ENCODE data around the gene DYSF.
"Not testable (repeated sequence)": the region's sequence is repeated elsewhere in the genome, so short reads cannot be mapped to it uniquely, and the experiment has no call there.

DYSF gene

GRCh38 chr2:71477231-71477691 lies 23.9 kb downstream of the DYSF start:
- Histone ChIP-seq H3K4me1 (ENCODE audit: control insufficient read depth, insufficient read depth, low read length) (peaks cover 5% of the 10 kb centered on the region), H3K36me3 (ENCODE audit: control insufficient read depth, insufficient read depth, low read length) (no peaks in the 10 kb centered on the region), H3K27me3 (ENCODE audit: control insufficient read depth, insufficient read depth, low read length) (no peaks in the 10 kb centered on the region), H3K9ac (ENCODE audit: low read depth, low read length) (no peak overlapping the region), H3K4me3 (ENCODE audit: low read depth, low read length) (no peak overlapping the region), H3K9me3 (ENCODE audit: control insufficient read depth, insufficient read depth, low read length) (no peaks in the 10 kb centered on the region)

GRCh38 chr2:71478806-71479205 lies 25.4 kb downstream of the DYSF start:
- Histone ChIP-seq H3K9ac (ENCODE audit: low read depth, low read length) (no peak overlapping the region), H3K36me3 (ENCODE audit: control insufficient read depth, insufficient read depth, low read length) (no peaks in the 10 kb centered on the region), H3K9me3 (ENCODE audit: control insufficient read depth, insufficient read depth, low read length) (no peaks in the 10 kb centered on the region), H3K4me3 (ENCODE audit: low read depth, low read length) (no peak overlapping the region), H3K27me3 (ENCODE audit: control insufficient read depth, insufficient read depth, low read length) (no peaks in the 10 kb centered on the region), H3K4me1 (ENCODE audit: control insufficient read depth, insufficient read depth, low read length) (peaks cover 8% of the 10 kb centered on the region)

GRCh38 chr2:71479261-71479660 lies 25.9 kb downstream of the DYSF start:
- no peak overlapping the region for H3K9ac ChIP-seq (ENCODE audit: low read depth, low read length)
- no peaks in the 10 kb centered on the region for H3K36me3 ChIP-seq (ENCODE audit: control insufficient read depth, insufficient read depth, low read length)
- H3K27me3 ChIP-seq (ENCODE audit: control insufficient read depth, insufficient read depth, low read length): no peaks in the 10 kb centered on the region
- H3K4me3 ChIP-seq (ENCODE audit: low read depth, low read length): no peak overlapping the region
- H3K4me1 ChIP-seq (ENCODE audit: control insufficient read depth, insufficient read depth, low read length): peaks cover 8% of the 10 kb centered on the region
- no peaks in the 10 kb centered on the region for H3K9me3 ChIP-seq (ENCODE audit: control insufficient read depth, insufficient read depth, low read length)

- Histone ChIP-seq H3K36me3 (ENCODE audit: control insufficient read depth, insufficient read depth, low read length) (no peaks in the 10 kb centered on the region), H3K9ac (ENCODE audit: low read depth, low read length) (no peak overlapping the region), H3K4me3 (ENCODE audit: low read depth, low read length) (no peak overlapping the region), H3K27me3 (ENCODE audit: control insufficient read depth, insufficient read depth, low read length) (no peaks in the 10 kb centered on the region), H3K9me3 (ENCODE audit: control insufficient read depth, insufficient read depth, low read length) (no peaks in the 10 kb centered on the region), H3K4me1 (ENCODE audit: control insufficient read depth, insufficient read depth, low read length) (peaks cover 8% of the 10 kb centered on the region)
These were observed 27.8 kb downstream of the DYSF start for GRCh38 chr2:71481111-71481510.

- no peaks in the 10 kb centered on the region for H3K36me3 ChIP-seq (ENCODE audit: control insufficient read depth, insufficient read depth, low read length)
- no peak overlapping the region for H3K4me3 ChIP-seq (ENCODE audit: low read depth, low read length)
- H3K9ac ChIP-seq (ENCODE audit: low read depth, low read length): no peak overlapping the region
These were observed 28.7 kb downstream of the DYSF start for GRCh38 chr2:71482055-71482454.

DNA sequence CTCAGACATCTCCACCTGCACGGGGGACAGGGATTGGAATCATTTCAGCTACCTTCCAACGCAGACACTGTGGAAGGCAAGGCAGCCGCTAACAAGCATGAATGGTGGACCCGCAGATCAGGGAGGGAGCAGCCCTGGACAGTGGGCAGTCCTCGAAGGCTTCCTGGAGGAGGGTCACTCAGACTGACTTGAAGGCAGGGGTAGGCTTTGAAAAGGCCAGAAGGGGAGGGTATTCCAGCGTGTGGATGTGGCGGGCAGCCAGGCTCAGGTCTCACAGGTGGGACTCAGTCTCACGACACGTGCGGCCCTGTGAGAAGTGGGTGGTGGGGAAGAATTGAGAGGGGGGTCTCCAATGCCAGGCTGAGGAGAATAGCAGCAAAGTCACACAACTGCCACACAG lies 29.9 kb downstream of the DYSF start:
- Histone ChIP-seq H3K27me3 (ENCODE audit: control insufficient read depth, insufficient read depth, low read length) (no peaks in the 10 kb centered on the region), H3K9ac (ENCODE audit: low read depth, low read length) (no peak overlapping the region), H3K4me1 (ENCODE audit: control insufficient read depth, insufficient read depth, low read length) (peaks cover 5% of the 10 kb centered on the region), H3K9me3 (ENCODE audit: control insufficient read depth, insufficient read depth, low read length) (no peaks in the 10 kb centered on the region), H3K36me3 (ENCODE audit: control insufficient read depth, insufficient read depth, low read length) (no peaks in the 10 kb centered on the region), H3K4me3 (ENCODE audit: low read depth, low read length) (no peak overlapping the region)

More at GRCh38 chr2:71482055-71482454, 28.7 kb downstream of the DYSF start:
- H3K9me3 ChIP-seq (ENCODE audit: control insufficient read depth, insufficient read depth, low read length): no peaks in the 10 kb centered on the region
- no peaks in the 10 kb centered on the region for H3K27me3 ChIP-seq (ENCODE audit: control insufficient read depth, insufficient read depth, low read length)
- H3K4me1 ChIP-seq (ENCODE audit: control insufficient read depth, insufficient read depth, low read length): peaks cover 6% of the 10 kb centered on the region

- Histone ChIP-seq H3K9ac (ENCODE audit: low read depth, low read length) (no peak overlapping the region), H3K36me3 (ENCODE audit: control insufficient read depth, insufficient read depth, low read length) (no peaks in the 10 kb centered on the region), H3K9me3 (ENCODE audit: control insufficient read depth, insufficient read depth, low read length) (no peaks in the 10 kb centered on the region), H3K4me3 (ENCODE audit: low read depth, low read length) (no peak overlapping the region), H3K4me1 (ENCODE audit: control insufficient read depth, insufficient read depth, low read length) (peaks cover 5% of the 10 kb centered on the region), H3K27me3 (ENCODE audit: control insufficient read depth, insufficient read depth, low read length) (no peaks in the 10 kb centered on the region)
These were observed 31.0 kb downstream of the DYSF start for GRCh38 chr2:71484354-71484753.

- Histone ChIP-seq H3K9ac (ENCODE audit: low read depth, low read length) (no peak overlapping the region), H3K4me3 (ENCODE audit: low read depth, low read length) (no peak overlapping the region), H3K36me3 (ENCODE audit: control insufficient read depth, insufficient read depth, low read length) (no peaks in the 10 kb centered on the region), H3K4me1 (ENCODE audit: control insufficient read depth, insufficient read depth, low read length) (peaks cover 3% of the 10 kb centered on the region), H3K9me3 (ENCODE audit: control insufficient read depth, insufficient read depth, low read length) (no peaks in the 10 kb centered on the region), H3K27me3 (ENCODE audit: control insufficient read depth, insufficient read depth, low read length) (no peaks in the 10 kb centered on the region)
These were observed 33.7 kb downstream of the DYSF start for GRCh38 chr2:71486881-71487640.

DNA sequence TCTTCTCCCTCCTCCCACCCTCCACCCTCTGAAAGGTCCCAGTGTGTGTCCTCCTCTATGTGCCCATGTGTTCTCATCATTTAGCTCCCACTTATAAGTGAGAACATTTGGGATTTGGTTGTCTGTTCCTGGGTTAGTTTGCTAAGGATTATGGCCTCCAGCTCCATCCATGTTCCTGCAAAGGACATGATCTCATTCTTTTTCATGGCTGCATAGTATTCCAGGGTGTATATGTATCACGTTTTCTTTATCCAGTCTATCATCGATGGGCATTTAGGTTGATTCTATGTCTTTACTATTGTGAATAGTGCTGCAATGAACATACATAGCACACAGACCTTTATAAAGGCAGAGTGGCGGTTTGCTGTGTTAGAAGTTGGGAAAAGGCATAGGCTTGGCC lies 38.2 kb downstream of the DYSF start:
- not testable (repeated sequence) for H3K27me3 ChIP-seq (ENCODE audit: control insufficient read depth, insufficient read depth, low read length)

DNA sequence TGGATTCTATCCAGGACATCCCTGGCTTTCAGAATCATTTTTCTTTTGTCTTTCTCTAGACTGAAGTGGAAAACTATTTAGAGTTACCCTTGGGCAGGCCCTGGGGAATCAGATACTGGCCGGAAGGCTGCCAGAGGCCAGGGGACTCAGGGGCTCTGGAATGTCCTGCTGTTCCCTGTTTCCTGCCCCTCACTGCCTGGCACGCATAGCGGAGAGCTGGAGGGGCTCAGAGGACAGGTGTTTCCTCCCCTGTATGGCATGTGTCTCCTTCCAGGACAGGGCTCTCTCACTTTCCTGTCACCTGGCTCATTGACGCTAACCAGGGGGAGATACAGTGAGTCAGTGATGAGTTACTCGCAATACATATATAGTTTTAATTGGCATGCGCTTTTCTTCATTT lies 38.8 kb downstream of the DYSF start:
- H3K4me1 ChIP-seq (ENCODE audit: control insufficient read depth, insufficient read depth, low read length): no peaks in the 10 kb centered on the region
- no peak overlapping the region for H3K9ac ChIP-seq (ENCODE audit: low read depth, low read length)
- no peaks in the 10 kb centered on the region for H3K9me3 ChIP-seq (ENCODE audit: control insufficient read depth, insufficient read depth, low read length)
- no peaks in the 10 kb centered on the region for H3K27me3 ChIP-seq (ENCODE audit: control insufficient read depth, insufficient read depth, low read length)
- no peaks in the 10 kb centered on the region for H3K36me3 ChIP-seq (ENCODE audit: control insufficient read depth, insufficient read depth, low read length)
- no peak overlapping the region for H3K4me3 ChIP-seq (ENCODE audit: low read depth, low read length)

More for the DNA sequence above, 38.2 kb downstream of the DYSF start:
- H3K4me1 ChIP-seq (ENCODE audit: control insufficient read depth, insufficient read depth, low read length); H3K36me3 ChIP-seq (ENCODE audit: control insufficient read depth, insufficient read depth, low read length); H3K9ac ChIP-seq (ENCODE audit: low read depth, low read length); H3K9me3 ChIP-seq (ENCODE audit: control insufficient read depth, insufficient read depth, low read length); H3K4me3 ChIP-seq (ENCODE audit: low read depth, low read length): not testable (repeated sequence)

DNA sequence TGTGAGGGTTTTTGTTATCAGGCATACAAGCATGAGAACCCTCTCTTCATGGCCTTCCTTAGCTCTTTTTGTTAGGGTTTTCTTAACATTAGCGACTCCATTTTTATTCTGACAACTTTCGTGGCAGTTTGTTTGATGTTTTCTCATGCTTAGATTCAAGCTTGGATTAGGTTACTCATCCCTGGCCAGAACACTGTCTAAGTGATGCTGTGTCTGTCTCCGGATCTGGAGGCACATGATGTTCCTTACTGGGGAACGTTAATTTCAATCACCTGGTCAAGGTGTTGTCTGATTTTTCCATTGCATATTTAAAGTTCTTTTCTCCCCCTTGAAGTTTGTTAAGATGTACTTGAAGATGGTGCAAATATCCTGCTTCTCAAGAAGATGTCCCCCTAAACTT lies 40.7 kb downstream of the DYSF start:
- Histone ChIP-seq H3K4me3 (ENCODE audit: low read depth, low read length) (no peak overlapping the region), H3K4me1 (ENCODE audit: control insufficient read depth, insufficient read depth, low read length) (no peaks in the 10 kb centered on the region), H3K9me3 (ENCODE audit: control insufficient read depth, insufficient read depth, low read length) (no peaks in the 10 kb centered on the region), H3K36me3 (ENCODE audit: control insufficient read depth, insufficient read depth, low read length) (no peaks in the 10 kb centered on the region), H3K9ac (ENCODE audit: low read depth, low read length) (no peak overlapping the region), H3K27me3 (ENCODE audit: control insufficient read depth, insufficient read depth, low read length) (no peaks in the 10 kb centered on the region)

GRCh38 chr2:71494523-71495155 lies 41.3 kb downstream of the DYSF start:
- Histone ChIP-seq H3K4me3 (ENCODE audit: low read depth, low read length) (no peak overlapping the region), H3K9ac (ENCODE audit: low read depth, low read length) (no peak overlapping the region), H3K27me3 (ENCODE audit: control insufficient read depth, insufficient read depth, low read length) (no peaks in the 10 kb centered on the region), H3K36me3 (ENCODE audit: control insufficient read depth, insufficient read depth, low read length) (no peaks in the 10 kb centered on the region), H3K4me1 (ENCODE audit: control insufficient read depth, insufficient read depth, low read length) (no peaks in the 10 kb centered on the region), H3K9me3 (ENCODE audit: control insufficient read depth, insufficient read depth, low read length) (no peaks in the 10 kb centered on the region)
